Trophoblast cell (in vitro differentiated cells and primary cell): ENCODE measurements around the gene ALG8.

Experiments used
- DNase-seq, 2 donors: peaks; one replicate each; pipeline ENCODE4 v3.0.0-alpha.2; 2016
- H2AFZ ChIP-seq: 2 replicates; pipeline ENCODE4 v1.6.1; 2013; ENCODE audit warnings: low read length, moderate library complexity, mild to moderate bottlenecking; ENCODE audit not compliant: insufficient read depth, poor library complexity
- H2AK5ac ChIP-seq: 2 replicates; pipeline ENCODE4 v1.6.1; 2013; ENCODE audit warnings: mild to moderate bottlenecking, low read length
- H2BK120ac ChIP-seq: 2 replicates; pipeline ENCODE4 v1.6.1; 2013; ENCODE audit warnings: low read length, mild to moderate bottlenecking, moderate library complexity; ENCODE audit not compliant: insufficient read depth, poor library complexity
- H2BK12ac ChIP-seq: 2 replicates; pipeline ENCODE4 v1.6.1; 2013; ENCODE audit warnings: mild to moderate bottlenecking, low read length, moderate library complexity
- H2BK5ac ChIP-seq: 2 replicates; pipeline ENCODE4 v1.6.1; 2013; ENCODE audit warnings: low read length, low read depth, moderate library complexity, mild to moderate bottlenecking; ENCODE audit not compliant: poor library complexity
- H3K14ac ChIP-seq: 2 replicates; pipeline ENCODE4 v1.6.1; 2013; ENCODE audit warnings: mild to moderate bottlenecking, low read length
- H3K18ac ChIP-seq: 2 replicates; pipeline ENCODE4 v1.6.1; 2013; ENCODE audit warnings: mild to moderate bottlenecking, low read length
- H3K23ac ChIP-seq: 2 replicates; pipeline ENCODE4 v1.6.1; 2013; ENCODE audit warnings: low read length
- H3K27ac ChIP-seq: 2 replicates; pipeline ENCODE4 v1.5.1; 2013; ENCODE audit warnings: low read depth, mild to moderate bottlenecking, inconsistent platforms, low read length, moderate library complexity
- H3K27me3 ChIP-seq: 2 replicates; pipeline ENCODE4 v1.6.1; 2013; ENCODE audit warnings: inconsistent platforms, mild to moderate bottlenecking, low read length, moderate library complexity; ENCODE audit not compliant: insufficient read depth
- H3K36me3 ChIP-seq, 2 experiments: 1 replicate in 1 of 2; 2 replicates in 1 of 2; pipeline ENCODE4 v1.6.1; 2013; ENCODE audit warnings: low read length in 2 of 2, mild to moderate bottlenecking in 2 of 2, moderate library complexity in 1 of 2; ENCODE audit not compliant: insufficient read depth in 2 of 2, control insufficient read depth in 1 of 2
- H3K4ac ChIP-seq: 2 replicates; pipeline ENCODE4 v1.6.1; 2013; ENCODE audit warnings: low read depth, mild to moderate bottlenecking, low read length, moderate library complexity
- H3K4me1 ChIP-seq, 2 experiments: 1 replicate in 1 of 2; 2 replicates in 1 of 2; pipeline ENCODE4 v1.6.1; 2013; ENCODE audit warnings: low read length in 2 of 2, mild to moderate bottlenecking in 2 of 2, moderate library complexity in 1 of 2; ENCODE audit not compliant: insufficient read depth in 2 of 2, control insufficient read depth in 1 of 2
- H3K4me2 ChIP-seq: 2 replicates; pipeline ENCODE4 v1.6.1; 2013; ENCODE audit warnings: inconsistent platforms, mild to moderate bottlenecking, low read length, moderate library complexity
- H3K4me3 ChIP-seq: 2 replicates; pipeline ENCODE4 v1.5.1; 2013; ENCODE audit warnings: mild to moderate bottlenecking, low read depth, low read length, inconsistent platforms
- H3K79me1 ChIP-seq: one replicate; pipeline ENCODE4 v1.6.1; 2013; ENCODE audit warnings: low read length
- H3K79me2 ChIP-seq: 2 replicates; pipeline ENCODE4 v1.6.1; 2013; ENCODE audit warnings: low read length, mild to moderate bottlenecking; ENCODE audit not compliant: control insufficient read depth, insufficient read depth, poor library complexity
- H3K9ac ChIP-seq: 2 replicates; pipeline ENCODE4 v1.6.1; 2013; ENCODE audit warnings: mild to moderate bottlenecking, low read length
- H3K9me3 ChIP-seq: 2 replicates; pipeline ENCODE4 v1.6.1; 2013; ENCODE audit warnings: low read depth, mild to moderate bottlenecking, control low read depth, inconsistent platforms, low read length; ENCODE audit not compliant: insufficient read depth
- H4K12ac ChIP-seq: 2 replicates; pipeline ENCODE4 v1.6.1; 2013; ENCODE audit warnings: low read depth, mild to moderate bottlenecking, low read length, moderate library complexity
- H4K8ac ChIP-seq: 2 replicates; pipeline ENCODE4 v1.6.1; 2013; ENCODE audit warnings: low read depth, mild to moderate bottlenecking, low read length, moderate library complexity
- H4K91ac ChIP-seq: one replicate; pipeline ENCODE4 v1.6.1; 2013; ENCODE audit warnings: low read depth, mild to moderate bottlenecking, low read length, moderate library complexity
- WGBS: extraction: QIAGEN DNeasy Blood & Tissue Kit; methylation state at CpG from one replicate; pipeline ENCODE4 v1.1.7; 2013; ENCODE audit warnings: missing lambda C conversion rate; ENCODE audit not compliant: insufficient read length, insufficient coverage; ENCODE audit errors: extremely low coverage; 5-methylcytosine and 5-hydroxymethylcytosine counted together

Gene ALG8

GRCh38 chr11:78100261-78100660 lies 39.2 kb downstream of the ALG8 start:
- Histone ChIP-seq H3K4me2 (no peak overlapping the region), H3K36me3 (peaks cover 6 to 8% of the 10 kb centered on the region in 2 experiments), H3K4me1 (no peaks in the 10 kb centered on the region), H2AK5ac (no peak overlapping the region), H3K4me3 (no peak overlapping the region), H2BK5ac (no peak overlapping the region), H3K27ac (no peak overlapping the region), H3K4ac (no peak overlapping the region), H4K12ac (no peak overlapping the region), H3K9me3 (no peaks in the 10 kb centered on the region), H3K18ac (no peak overlapping the region), H3K27me3 (no peaks in the 10 kb centered on the region), H2AFZ (no peak overlapping the region), H2BK120ac (no peak overlapping the region), H3K79me1 (no peaks in the 10 kb centered on the region), H4K91ac (no peak overlapping the region), H4K8ac (no peak overlapping the region), H3K9ac (no peak overlapping the region), H3K14ac (no peak overlapping the region), H3K79me2 (no peaks in the 10 kb centered on the region), H2BK12ac (no peak overlapping the region), H3K23ac (no peak overlapping the region)
- DNase-seq: no peak
- WGBS: no CpG with 5 or more reads among the region's 5 CpGs

GRCh38 chr11:78099666-78100065 lies 39.8 kb downstream of the ALG8 start:
- H3K79me2 ChIP-seq: no peaks in the 10 kb centered on the region
- H3K4me2 ChIP-seq: no peak overlapping the region
- no peak overlapping the region for H3K4me3 ChIP-seq
- H3K9ac ChIP-seq: no peak overlapping the region
- no peak overlapping the region for H2AFZ ChIP-seq
- H4K91ac ChIP-seq: no peak overlapping the region
- no peak overlapping the region for H2AK5ac ChIP-seq
- H3K14ac ChIP-seq: no peak overlapping the region
- H3K36me3 ChIP-seq: peaks cover 6 to 8% of the 10 kb centered on the region in 2 experiments
- no CpG with 5 or more reads among the region's 4 CpGs for WGBS
- no peaks in the 10 kb centered on the region for H3K9me3 ChIP-seq
- no peak overlapping the region for H3K18ac ChIP-seq
- DNase-seq: no peak
- H4K12ac ChIP-seq: no peak overlapping the region
- H2BK5ac ChIP-seq: no peak overlapping the region
- H3K4ac ChIP-seq: no peak overlapping the region
- no peak overlapping the region for H3K27ac ChIP-seq
- H3K23ac ChIP-seq: no peak overlapping the region
- H3K79me1 ChIP-seq: no peaks in the 10 kb centered on the region
- no peak overlapping the region for H4K8ac ChIP-seq
- H2BK120ac ChIP-seq: no peak overlapping the region
- H3K27me3 ChIP-seq: no peaks in the 10 kb centered on the region
- no peaks in the 10 kb centered on the region for H3K4me1 ChIP-seq
- H2BK12ac ChIP-seq: no peak overlapping the region

- H3K9me3 ChIP-seq: no peaks in the 10 kb centered on the region
- H3K27ac ChIP-seq: no peak overlapping the region
- H3K18ac ChIP-seq: no peak overlapping the region
- H3K4me1 ChIP-seq: no peaks in the 10 kb centered on the region
- no peak overlapping the region for H3K4me2 ChIP-seq
- no peak overlapping the region for H3K9ac ChIP-seq
- no peak overlapping the region for H2BK5ac ChIP-seq
- H3K23ac ChIP-seq: no peak overlapping the region
- no peak overlapping the region for H2BK120ac ChIP-seq
- no peak overlapping the region for H2AK5ac ChIP-seq
- H4K8ac ChIP-seq: no peak overlapping the region
- H2BK12ac ChIP-seq: no peak overlapping the region
- H4K12ac ChIP-seq: no peak overlapping the region
- H3K14ac ChIP-seq: no peak overlapping the region
- WGBS: no CpG with 5 or more reads among the region's 7 CpGs
- H3K4ac ChIP-seq: no peak overlapping the region
- no peaks in the 10 kb centered on the region for H3K79me1 ChIP-seq
- H3K4me3 ChIP-seq: no peak overlapping the region
- H2AFZ ChIP-seq: no peak overlapping the region
- no peak for DNase-seq
- no peak overlapping the region for H4K91ac ChIP-seq
- H3K36me3 ChIP-seq: peaks cover 6% of the 10 kb centered on the region in 2 experiments
- no peaks in the 10 kb centered on the region for H3K79me2 ChIP-seq
- no peaks in the 10 kb centered on the region for H3K27me3 ChIP-seq
Measured at GRCh38 chr11:78097666-78098385, 41.6 kb downstream of the ALG8 start.

GRCh38 chr11:78094250-78094649 lies 45.2 kb downstream of the ALG8 start:
- Histone ChIP-seq H3K4ac (no peak overlapping the region), H3K18ac (no peak overlapping the region), H4K91ac (no peak overlapping the region), H2BK5ac (no peak overlapping the region), H3K9ac (no peak overlapping the region), H2BK12ac (no peak overlapping the region), H3K4me3 (no peak overlapping the region), H4K12ac (no peak overlapping the region), H3K4me1 (peaks cover 0 to 2% of the 10 kb centered on the region in 2 experiments), H2AFZ (no peak overlapping the region), H3K79me2 (no peaks in the 10 kb centered on the region), H3K23ac (no peak overlapping the region), H3K36me3 (peaks cover 0 to 2% of the 10 kb centered on the region in 2 experiments), H3K27me3 (no peaks in the 10 kb centered on the region), H3K27ac (no peak overlapping the region), H3K14ac (no peak overlapping the region), H4K8ac (no peak overlapping the region), H3K79me1 (peaks cover 2% of the 10 kb centered on the region), H3K9me3 (no peaks in the 10 kb centered on the region), H2BK120ac (no peak overlapping the region), H2AK5ac (no peak overlapping the region), H3K4me2 (no peak overlapping the region)
- WGBS: no CpG with 5 or more reads among the region's 2 CpGs
- no peak for DNase-seq
